MCF 10A (cell line): ENCODE measurements around the gene RHOBTB3. TPM values are rescaled to one million over a fixed set of nuclear protein-coding genes. Genes with fewer than 3 reads are reported as not detected.

Experiments used
- BruUV-seq: library from RNA; stranded (reverse); fragments of 400-500 nt; replicated peaks from 2 replicates; lab custom pipeline; 2021; lab: Mats Ljungman, UMichigan
- CTCF ChIA-PET: fragments of 300-600 bp; sonication (Branson Sonifier 250); formaldehyde crosslinking; extraction: SDS; loops from one replicate; lab custom pipeline; 2021; ENCODE audit warnings: antibody characterized with exemption, inconsistent platforms; lab: Yijun Ruan, JAX
- POLR2A ChIA-PET: fragments of 300-600, 350-650 bp; sonication (Branson Sonifier 250); formaldehyde crosslinking; extraction: SDS; loops from one replicate; lab custom pipeline; 2020; ENCODE audit warnings: antibody characterized with exemption, inconsistent platforms; lab: Yijun Ruan, JAX
- DNase-seq: peaks from one replicate; pipeline ENCODE4 v3.0.0-alpha.2; 2018; ENCODE audit not compliant: unreplicated experiment
- H3K27ac Mint-ChIP-seq: one replicate; pipeline ENCODE4 v1.8.0; 2022; ENCODE audit warnings: mild to moderate bottlenecking, low read depth, mixed read lengths; ENCODE audit not compliant: unreplicated experiment
- H3K27me3 Mint-ChIP-seq: one replicate; pipeline ENCODE4 v1.8.0; 2022; ENCODE audit warnings: mixed read lengths; ENCODE audit not compliant: insufficient read depth, unreplicated experiment
- H3K36me3 Mint-ChIP-seq: one replicate; pipeline ENCODE4 v1.8.0; 2022; ENCODE audit warnings: mild to moderate bottlenecking, moderate library complexity, mixed read lengths; ENCODE audit not compliant: insufficient read depth, unreplicated experiment
- H3K4me1 Mint-ChIP-seq: one replicate; pipeline ENCODE4 v1.8.0; 2022; ENCODE audit warnings: mixed read lengths; ENCODE audit not compliant: insufficient read depth, unreplicated experiment
- H3K4me3 Mint-ChIP-seq: one replicate; pipeline ENCODE4 v1.8.0; 2022; ENCODE audit warnings: mild to moderate bottlenecking, moderate library complexity, mixed read lengths; ENCODE audit not compliant: unreplicated experiment
- H3K9me3 Mint-ChIP-seq: one replicate; pipeline ENCODE4 v1.8.0; 2022; ENCODE audit warnings: mixed read lengths; ENCODE audit not compliant: unreplicated experiment
- CTCF ChIP-seq: fragments of 200-600 bp; IDR thresholded peaks from one replicate; pipeline ENCODE4 v1.8.0; 2022; ENCODE audit warnings: antibody characterized with exemption, mild to moderate bottlenecking; ENCODE audit not compliant: unreplicated experiment
- intact Hi-C: fragments of 100-400 bp; cut with micrococcal nuclease; formaldehyde crosslinking; loops from 2 replicates; pipeline ENCODE4 v1.14.1; 2022
- total RNA-seq: library from RNA; stranded (reverse); gene quantifications from 2 replicates; pipeline ENCODE4 v1.2.3, GENCODE V29; 2022

RHOBTB3 gene
- total RNA-seq, 1 experiment from 2014 or later: 3.4 TPM

GRCh38 chr5:95794070-95794516, 63.0 kb downstream of the RHOBTB3 start:
- H3K4me3 Mint-ChIP-seq: no peak overlapping the region
- no peaks in the 10 kb centered on the region for H3K27me3 Mint-ChIP-seq
- intact Hi-C loops: no loop called here
- no peaks in the 10 kb centered on the region for H3K4me1 Mint-ChIP-seq
- H3K36me3 Mint-ChIP-seq: no peaks in the 10 kb centered on the region
- POLR2A ChIA-PET: no interaction called here
- H3K9me3 Mint-ChIP-seq: no peaks in the 10 kb centered on the region
- no peak for TF ChIP-seq CTCF
- no TSS peak for BruUV-seq
- no peak for DNase-seq
- CTCF ChIA-PET: no interaction called here
- no peak overlapping the region for H3K27ac Mint-ChIP-seq

- ChIA-PET POLR2A (no interaction called here), CTCF (interaction anchor here (0.8 to 1.8 kb wide), 2 partner anchors 16 kb away, joined by 3 to 6 read pairs; no protein-coding TSS in a partner anchor)
- no peak for TF ChIP-seq CTCF
- no peak for DNase-seq
- no peaks in the 10 kb centered on the region for H3K4me1 Mint-ChIP-seq
- H3K4me3 Mint-ChIP-seq: no peak overlapping the region
- H3K9me3 Mint-ChIP-seq: no peaks in the 10 kb centered on the region
- no peaks in the 10 kb centered on the region for H3K36me3 Mint-ChIP-seq
- H3K27ac Mint-ChIP-seq: no peak overlapping the region
- no TSS peak for BruUV-seq
- no peaks in the 10 kb centered on the region for H3K27me3 Mint-ChIP-seq
- intact Hi-C loops: no loop called here
Measured at GRCh38 chr5:95797301-95797700, 66.2 kb downstream of the RHOBTB3 start.

GRCh38 chr5:95798048-95798447, 66.9 kb downstream of the RHOBTB3 start:
- H3K9me3 Mint-ChIP-seq: no peaks in the 10 kb centered on the region
- TF ChIP-seq CTCF: no peak
- no peak for DNase-seq
- intact Hi-C loops: no loop called here
- no TSS peak for BruUV-seq
- ChIA-PET POLR2A (no interaction called here), CTCF (interaction anchor here (0.8 to 1.6 kb wide), 2 partner anchors 17 kb away, joined by 3 to 7 read pairs; no protein-coding TSS in a partner anchor)
- no peaks in the 10 kb centered on the region for H3K36me3 Mint-ChIP-seq
- no peak overlapping the region for H3K27ac Mint-ChIP-seq
- no peaks in the 10 kb centered on the region for H3K4me1 Mint-ChIP-seq
- no peaks in the 10 kb centered on the region for H3K27me3 Mint-ChIP-seq
- H3K4me3 Mint-ChIP-seq: no peak overlapping the region

- CTCF ChIA-PET: interaction anchor here (1.6 kb wide), 1 partner anchor 17 kb away, joined by 7 read pairs; no protein-coding TSS in a partner anchor
- no peak for TF ChIP-seq CTCF
- DNase-seq: no peak
- POLR2A ChIA-PET: interaction anchor here (0.7 kb wide), 1 partner anchor 12 kb away, joined by 3 read pairs; no protein-coding TSS in a partner anchor
- no TSS peak for BruUV-seq
- H3K4me1 Mint-ChIP-seq: no peaks in the 10 kb centered on the region
- H3K27me3 Mint-ChIP-seq: no peaks in the 10 kb centered on the region
- no peaks in the 10 kb centered on the region for H3K9me3 Mint-ChIP-seq
- H3K36me3 Mint-ChIP-seq: no peaks in the 10 kb centered on the region
- no peak overlapping the region for H3K4me3 Mint-ChIP-seq
- H3K27ac Mint-ChIP-seq: no peak overlapping the region
- intact Hi-C loops: no loop called here
Measured at GRCh38 chr5:95798545-95798944, 67.4 kb downstream of the RHOBTB3 start.
